HepG2 (cell line): ENCODE results near the gene CTSV.
"Not testable (repeated sequence)": the region's sequence is repeated elsewhere in the genome, so short reads cannot be mapped to it uniquely, and the experiment has no call there.

Source experiments
- NR2F6 ChIP-seq, 2 experiments: IDR thresholded peaks; 2 replicates each; pipeline ENCODE4 v1.6.1; 2016; ENCODE audit warnings: antibody characterized with exemption in 1 of 2, mild to moderate bottlenecking in 1 of 2
- TCF7 ChIP-seq: sonication (generic); IDR thresholded peaks from 2 replicates; pipeline ENCODE4 v1.6.1; 2016; ENCODE audit warnings: antibody characterized with exemption, low read depth
- ZNF788 ChIP-seq: sonication (generic); formaldehyde crosslinking; IDR thresholded peaks from 2 replicates; pipeline ENCODE4 v1.5.0; 2020; ENCODE audit warnings: mild to moderate bottlenecking, missing genetic modification reagents, borderline replicate concordance

DNA sequence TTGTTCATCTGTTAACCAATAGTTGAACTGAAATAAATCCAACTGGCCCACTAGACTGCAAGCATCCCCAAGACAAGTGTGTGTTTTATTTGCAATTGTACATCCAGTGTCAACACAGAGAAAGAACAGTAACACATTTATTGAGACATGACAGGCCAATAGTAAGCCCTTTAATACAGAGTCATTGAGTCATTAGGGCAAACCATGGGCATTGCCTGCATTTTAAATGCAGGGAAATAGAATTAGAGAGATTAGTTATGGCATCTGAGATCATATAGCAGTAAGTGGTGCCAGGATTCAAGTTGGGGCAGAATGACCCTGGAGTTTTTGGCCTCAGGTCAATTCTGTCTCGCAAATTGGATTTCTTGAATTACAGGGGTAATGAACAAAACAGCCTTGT lies 15.4 kb downstream of the CTSV start:
- not testable (repeated sequence) for TF ChIP-seq NR2F6 (IDR thresholded peaks at IDR 0.05); NR2F6 (CRISPR knock-in tag; IDR thresholded peaks at IDR 0.05); TCF7; ZNF788 (CRISPR knock-in tag)
